SU-DHL-6 (cell line): Measurements from ENCODE around the gene ZNF454.

Experiments
- CTCF ChIP-seq: fragments of 200-600 bp; sonication (generic); IDR thresholded peaks from one replicate; pipeline ENCODE4 v1.5.1; 2017; ENCODE audit warnings: antibody characterized with exemption, mild to moderate bottlenecking, low read length, moderate library complexity; ENCODE audit not compliant: insufficient read depth, poor library complexity, severe bottlenecking
- EZH2phosphoT487 ChIP-seq: fragments of 200-600 bp; sonication (generic), shearing (Covaris generic); conservative IDR thresholded peaks from 2 replicates; pipeline ENCODE4 v1.6.1; 2018; ENCODE audit warnings: mild to moderate bottlenecking, antibody characterized with exemption, low read length, moderate library complexity, mixed read lengths

GRCh38 chr5:178998441-178998840, 57.4 kb downstream of the ZNF454 start:
- TF ChIP-seq CTCF (no peak), EZH2phosphoT487 (no peak)
